UCSD-AML1 (cell line): ENCODE data around the gene PID1.

ENCODE experiments used
- DNase-seq: peaks from one replicate; lab custom pipeline; 2025; ENCODE audit not compliant: unreplicated experiment; lab: John Stamatoyannopoulos, UW

PID1 gene

DNA sequence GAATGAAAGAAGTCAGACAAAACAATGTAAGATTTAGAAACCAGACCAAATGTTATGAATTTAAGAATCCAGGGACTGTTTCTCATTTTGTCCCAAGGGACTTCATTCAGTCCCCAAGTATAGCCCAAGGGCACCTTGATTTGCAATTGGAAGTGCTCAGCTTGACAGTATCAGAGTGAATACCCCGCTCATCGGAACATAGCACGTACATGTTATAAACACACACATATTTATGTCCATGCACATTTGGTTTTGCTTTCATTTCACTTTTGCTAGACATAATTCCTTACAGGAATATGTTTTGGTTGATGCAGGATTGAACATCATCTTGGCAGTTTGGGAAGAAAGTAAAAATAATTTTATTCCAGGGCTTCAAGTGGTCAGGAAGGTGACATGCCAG, 100.2 kb downstream of the PID1 start:
- no peak for DNase-seq

DNA sequence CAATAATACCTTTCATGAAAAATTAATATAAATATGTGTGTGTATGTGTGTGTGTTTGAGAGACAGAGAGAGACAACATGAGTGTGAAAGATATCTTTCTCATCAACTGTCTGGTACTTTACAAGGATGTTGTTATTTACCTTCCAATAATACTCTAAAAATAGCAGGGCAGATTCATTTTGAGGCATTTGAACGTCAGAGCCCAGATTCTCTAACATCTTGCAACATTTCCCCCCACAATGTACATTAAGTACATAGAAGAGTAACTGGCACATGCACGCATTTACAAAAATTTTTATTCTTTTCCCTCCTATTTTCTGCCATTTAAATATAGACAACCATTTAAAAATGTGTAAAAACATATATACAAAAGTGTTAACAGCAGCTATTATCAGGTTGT, 100.9 kb downstream of the PID1 start:
- no peak for DNase-seq

DNA sequence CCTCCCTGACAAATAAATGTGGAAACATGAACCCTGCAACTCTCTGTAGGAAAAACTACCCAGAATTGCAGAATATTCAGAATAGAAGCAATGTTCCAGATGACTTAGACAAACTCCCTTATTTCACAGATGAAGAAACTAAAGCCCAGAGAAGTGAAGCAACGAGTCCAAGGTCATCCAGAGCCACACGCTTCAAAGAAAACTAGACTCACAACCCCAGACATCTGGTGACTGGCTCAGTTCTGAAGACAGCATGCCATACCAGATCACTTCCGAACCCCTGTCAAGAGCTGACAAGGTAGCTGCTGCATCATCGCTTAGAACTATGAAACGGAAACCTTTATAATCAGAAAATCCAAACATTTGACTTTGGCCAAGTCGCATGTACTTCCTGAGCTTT, 101.3 kb downstream of the PID1 start:
- DNase-seq: no peak

DNA sequence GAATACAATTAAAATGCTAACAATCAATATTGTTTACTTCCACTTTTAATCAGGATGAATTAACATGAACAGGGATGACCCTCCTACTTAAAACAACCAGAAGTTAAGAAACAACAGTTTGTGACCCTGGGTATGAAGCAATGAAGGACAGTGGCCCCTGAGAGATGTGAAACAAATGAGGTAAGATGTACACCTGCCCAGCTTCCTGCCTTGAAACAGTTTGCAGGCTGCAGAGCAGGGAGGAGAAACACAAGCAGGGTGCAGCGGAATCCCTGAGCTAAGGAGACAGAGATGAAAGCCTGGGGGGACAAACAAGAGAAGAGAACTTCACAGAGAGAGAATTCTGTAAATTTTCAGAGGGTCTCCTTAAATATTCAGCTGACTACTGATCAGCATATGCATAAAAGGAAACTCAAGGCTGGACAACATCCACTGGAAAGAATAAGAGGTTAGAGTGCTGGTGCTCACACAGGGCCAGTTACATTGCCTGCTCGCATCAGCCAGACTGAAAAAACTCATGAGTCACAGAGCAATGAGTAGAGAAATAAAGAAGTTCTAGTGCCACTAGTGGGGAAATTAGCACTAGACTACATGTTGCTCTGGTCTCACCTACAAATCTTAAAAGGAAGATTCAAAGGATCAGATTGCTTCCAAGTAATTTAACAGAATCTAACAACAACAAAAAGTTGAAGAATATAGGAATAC, 106.4 kb downstream of the PID1 start:
- DNase-seq: no peak

DNA sequence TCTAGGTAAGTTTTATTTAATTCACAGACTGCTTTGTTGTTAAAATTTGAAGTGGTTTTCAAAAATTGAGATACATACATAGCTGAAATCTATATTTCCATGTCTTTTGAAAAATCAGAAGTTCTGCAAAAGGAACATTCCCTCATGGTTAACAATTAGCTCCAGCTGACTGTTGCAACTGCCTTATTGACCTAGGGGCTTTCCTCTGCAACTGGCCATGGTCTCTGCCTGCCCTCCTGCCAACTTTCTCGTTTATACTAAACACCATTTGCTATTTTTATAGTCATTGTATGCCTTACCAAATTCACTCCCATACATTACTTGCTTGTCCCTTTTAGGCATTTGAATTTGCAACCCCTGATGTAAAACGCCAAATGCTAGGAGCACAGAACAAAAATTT, 107.2 kb downstream of the PID1 start:
- DNase-seq: no peak

DNA sequence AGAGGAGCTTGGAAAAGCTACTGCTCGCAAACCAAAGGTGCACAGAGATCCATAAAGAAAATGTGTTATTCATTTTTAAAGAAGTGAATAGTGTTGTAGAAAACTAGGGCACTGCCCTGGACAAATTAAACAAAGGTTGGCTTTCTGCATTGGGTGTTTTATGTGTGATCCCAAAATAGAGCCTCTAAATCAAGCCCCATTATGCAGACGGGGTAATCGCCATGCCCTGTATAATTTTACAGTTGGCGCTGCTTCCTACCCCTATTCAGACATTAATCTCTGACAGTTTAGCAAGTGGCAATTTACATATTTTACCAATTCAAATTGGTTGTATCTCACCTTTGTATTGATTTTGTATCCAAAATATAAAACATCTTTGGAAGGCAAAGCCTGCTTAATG, 109.1 kb downstream of the PID1 start:
- DNase-seq: no peak

DNA sequence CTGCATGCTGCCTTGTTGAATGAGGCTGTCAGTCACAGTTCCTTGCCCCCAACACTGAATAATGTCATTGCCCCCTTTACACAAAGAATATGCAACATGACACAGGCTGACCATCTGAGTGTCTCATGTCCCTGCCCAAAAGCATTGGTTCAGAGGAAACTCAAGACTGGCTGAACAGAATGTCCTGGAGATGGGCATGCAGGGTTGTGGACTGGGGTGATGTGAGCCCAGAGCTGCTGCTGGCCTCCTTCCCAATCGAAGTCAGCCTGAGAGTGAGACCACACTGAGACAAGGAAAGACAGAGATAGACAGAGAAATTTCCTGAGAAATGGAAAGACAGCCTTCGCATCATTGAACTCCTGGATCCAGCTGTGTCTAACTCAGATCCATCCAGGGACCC, 110.1 kb downstream of the PID1 start:
- DNase-seq: no peak

DNA sequence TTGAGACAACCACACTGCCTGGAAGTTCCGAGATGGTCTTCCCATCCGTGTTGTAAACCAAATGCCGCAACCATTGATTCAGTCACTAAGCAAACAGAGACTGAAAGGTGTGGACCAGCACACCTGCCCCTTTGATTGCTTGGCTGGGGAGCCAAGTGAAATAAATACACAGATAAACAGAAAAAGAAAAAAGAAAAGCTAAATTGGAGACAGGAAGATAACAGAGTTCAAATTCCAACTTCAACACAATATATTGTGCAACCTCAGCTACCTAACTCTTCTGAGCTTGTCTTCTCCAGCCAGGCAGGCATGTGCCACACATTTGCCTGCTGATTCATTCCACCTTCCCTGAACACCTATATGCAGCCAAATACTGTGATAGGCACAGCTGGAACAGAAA, 110.9 kb downstream of the PID1 start:
- DNase-seq: no peak

DNA sequence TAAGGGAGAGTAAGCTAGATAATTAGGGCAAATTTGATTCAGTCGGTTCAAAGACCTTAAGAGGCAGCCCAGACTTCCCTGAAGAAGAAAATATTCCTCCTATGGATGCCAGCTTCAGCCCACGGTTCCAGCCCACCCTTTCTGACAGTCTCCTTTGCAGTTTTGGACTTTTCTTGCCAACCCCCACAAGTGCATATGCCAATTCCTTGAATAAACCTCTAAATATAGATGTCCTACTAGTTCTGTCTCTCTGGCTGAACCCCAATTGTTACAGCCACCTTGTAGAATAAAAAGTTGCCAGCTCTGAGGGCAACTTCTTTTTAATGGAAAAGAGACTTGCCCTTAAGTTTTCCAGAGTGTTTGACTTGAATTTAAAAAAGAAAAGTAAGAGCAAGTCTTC, 111.7 kb downstream of the PID1 start:
- DNase-seq: no peak

DNA sequence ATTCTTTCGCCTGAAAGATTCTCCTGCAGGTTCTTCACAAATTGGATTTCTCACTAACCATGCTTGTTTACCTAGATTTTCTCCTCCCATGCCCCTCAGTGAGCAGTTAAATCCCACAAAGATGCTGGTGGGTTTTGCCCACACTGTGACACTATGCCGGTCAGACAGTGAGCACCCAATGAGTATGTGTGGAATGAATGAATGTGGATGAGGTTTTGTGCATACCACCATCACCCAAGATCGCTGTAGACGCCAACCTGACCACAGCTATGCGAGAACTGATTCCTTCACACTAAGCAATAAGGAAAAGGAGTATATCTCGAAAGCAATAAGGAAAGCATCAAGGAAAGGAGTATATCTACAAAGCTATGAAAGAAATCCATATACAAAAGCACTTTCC, 116.7 kb downstream of the PID1 start:
- DNase-seq: no peak

DNA sequence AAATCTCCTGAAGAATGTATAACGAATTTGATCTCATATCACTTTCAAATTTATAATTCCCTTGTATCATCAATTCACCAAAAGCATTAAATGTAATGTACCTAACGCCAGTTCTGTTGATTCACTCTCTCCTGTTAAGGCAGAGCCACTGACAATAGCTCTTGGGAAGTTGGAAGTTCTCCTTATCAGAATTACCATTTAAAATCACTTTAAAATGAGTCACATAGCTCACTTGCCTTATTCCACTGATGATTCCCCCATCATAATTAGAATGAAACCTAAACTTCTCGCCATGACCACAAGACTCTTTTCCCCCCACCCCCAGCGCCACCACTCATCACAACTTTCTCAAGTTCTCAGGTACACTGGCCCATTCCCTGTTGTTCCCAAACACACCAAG, 117.1 kb downstream of the PID1 start:
- DNase-seq: no peak

DNA sequence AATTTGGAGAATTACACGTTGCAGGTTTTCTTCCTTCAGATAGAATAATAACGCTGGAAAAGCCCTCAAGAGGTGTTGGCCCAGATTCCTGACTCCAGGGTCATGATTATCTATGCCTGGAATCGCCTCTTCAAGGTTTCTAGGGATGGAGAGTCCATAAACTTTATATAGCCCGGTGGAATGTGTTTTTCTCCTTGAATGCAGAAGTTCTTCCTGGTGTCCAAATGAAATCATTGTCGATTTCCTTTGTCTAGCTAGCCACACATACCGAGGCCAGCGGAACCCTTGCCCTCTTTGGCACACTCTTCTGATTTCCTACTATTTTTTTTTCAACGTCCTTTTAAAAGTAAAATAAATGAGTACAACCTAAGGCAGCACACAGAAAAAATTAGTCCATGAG, 117.8 kb downstream of the PID1 start:
- no peak for DNase-seq

DNA sequence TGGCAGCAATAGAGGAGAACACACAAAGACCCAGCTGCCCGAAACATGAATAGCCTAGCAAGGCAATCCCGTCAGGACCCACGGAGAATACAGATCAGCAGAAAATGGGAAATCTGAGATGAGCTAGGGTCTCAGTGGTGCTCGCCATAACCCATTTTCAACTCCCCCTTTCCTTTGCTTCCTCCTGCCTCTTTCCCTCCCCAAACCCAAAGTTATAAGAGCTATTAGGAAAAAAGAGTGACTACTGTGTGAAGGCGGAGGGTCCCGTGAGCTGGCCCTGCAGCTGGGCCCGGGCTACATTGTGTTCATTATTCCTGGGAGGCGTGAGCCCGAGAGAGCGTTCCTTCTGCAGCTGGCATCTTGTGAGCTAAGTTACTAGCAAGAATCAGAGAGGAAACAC, 118.4 kb downstream of the PID1 start:
- no peak for DNase-seq

DNA sequence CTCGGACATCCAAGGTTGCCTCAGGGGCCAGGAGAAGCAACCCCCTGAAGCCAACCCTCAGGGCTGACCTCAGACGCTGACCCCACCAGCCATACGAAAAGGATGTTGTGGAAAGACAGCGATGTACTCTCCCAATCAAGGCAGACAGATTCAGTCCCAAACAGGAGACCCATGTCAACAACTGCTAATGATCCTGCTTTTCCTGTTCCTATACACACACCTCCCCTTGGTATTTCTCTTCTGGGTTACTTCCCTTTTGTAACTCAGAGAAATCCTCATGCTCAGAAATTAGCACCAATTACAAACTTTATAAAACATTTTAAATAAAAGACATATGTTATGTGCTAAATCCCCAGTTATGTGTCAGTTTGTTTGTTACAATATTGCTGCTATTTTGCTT, 120.8 kb downstream of the PID1 start:
- DNase-seq: no peak

DNA sequence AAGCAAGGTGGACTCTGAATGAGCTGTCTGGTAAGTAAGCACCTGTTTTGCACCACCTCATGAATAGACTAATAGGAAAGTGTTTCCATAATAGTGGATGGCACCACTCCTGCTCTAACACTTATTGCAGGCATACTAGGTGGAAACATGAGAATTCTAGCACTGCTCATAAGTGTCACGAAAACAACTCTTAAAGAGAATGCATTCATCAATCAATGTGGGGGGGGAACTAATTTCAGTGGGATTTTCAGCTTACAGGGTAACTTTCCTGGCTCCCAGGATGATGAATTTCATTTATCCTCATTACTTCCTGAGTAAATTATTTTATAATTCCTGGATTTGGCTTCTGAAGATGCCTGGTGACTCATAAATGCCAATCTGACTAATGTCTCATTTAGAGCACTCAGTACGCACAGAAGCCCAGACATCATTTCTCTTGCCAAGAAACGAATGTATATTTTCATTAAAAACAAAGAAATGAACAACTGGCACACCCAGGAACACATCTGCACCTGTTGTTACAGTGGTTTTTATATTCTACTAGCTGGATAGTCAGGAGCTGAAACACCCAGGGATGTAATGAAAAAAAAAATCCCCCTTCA, 129.6 kb downstream of the PID1 start:
- DNase-seq: no peak

DNA sequence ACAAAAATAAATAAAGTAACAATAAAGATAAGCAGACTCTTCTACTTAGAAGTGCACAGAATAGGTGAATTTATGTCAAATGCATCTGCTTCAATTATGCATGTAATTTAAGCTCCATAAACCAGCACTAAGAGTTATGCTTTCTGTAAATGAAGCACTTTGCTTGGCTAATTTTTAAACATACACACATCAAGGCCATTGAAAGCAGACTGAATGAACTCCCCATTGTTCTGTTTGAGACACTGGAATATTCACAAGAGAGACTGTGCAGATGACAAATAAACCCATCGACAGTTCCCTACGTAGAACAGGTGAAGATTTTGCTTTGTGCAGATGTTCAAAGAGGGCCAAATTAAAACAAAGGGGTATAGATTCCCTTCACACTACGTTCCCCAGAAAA, 133.4 kb downstream of the PID1 start:
- no peak for DNase-seq

DNA sequence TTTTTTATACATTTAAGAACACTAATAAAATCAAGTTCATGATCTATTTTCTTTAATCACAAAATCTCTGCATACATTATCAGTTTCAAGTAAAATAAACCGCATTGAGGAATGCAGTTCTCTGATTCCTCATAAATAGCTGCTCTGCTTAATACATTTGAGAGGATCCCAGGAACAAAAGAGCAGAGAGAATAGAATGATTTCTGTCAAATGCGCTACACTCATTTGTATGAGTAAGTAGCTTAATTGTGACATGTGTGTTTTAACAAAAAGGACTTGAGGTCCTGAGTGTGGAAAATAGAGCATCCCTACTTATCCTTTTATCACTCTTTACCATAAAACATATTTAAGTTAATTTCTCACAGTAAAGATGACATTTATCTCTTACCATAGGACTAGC, 134.0 kb downstream of the PID1 start:
- DNase-seq: no peak

DNA sequence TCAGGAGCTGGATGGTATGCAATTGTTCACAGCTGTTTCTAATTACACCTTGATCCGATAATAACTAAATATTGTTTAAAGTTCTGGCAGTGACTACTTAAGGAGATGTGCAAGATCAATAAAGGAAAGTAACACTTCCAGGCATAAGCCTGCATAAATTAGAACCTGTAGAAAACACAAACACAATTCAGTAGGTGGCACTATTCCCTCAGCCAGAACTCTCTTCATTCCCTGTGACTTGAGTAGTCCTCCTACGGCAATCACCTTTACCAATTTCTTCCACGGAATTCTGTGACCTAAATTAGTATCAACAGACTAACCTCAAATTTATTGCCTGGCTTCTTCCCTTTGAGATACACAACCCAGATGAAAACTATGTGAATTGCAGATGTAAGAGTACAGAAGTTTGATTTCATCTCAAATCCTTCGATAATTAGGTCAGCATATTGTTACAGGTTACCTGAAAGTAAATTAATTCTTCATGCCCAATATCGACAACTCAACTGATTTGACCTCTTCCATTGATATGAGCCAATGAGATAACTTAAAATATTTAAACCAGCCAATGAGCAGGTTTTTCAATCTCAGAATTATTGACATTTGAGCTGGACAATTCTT, 137.8 kb downstream of the PID1 start:
- no peak for DNase-seq

DNA sequence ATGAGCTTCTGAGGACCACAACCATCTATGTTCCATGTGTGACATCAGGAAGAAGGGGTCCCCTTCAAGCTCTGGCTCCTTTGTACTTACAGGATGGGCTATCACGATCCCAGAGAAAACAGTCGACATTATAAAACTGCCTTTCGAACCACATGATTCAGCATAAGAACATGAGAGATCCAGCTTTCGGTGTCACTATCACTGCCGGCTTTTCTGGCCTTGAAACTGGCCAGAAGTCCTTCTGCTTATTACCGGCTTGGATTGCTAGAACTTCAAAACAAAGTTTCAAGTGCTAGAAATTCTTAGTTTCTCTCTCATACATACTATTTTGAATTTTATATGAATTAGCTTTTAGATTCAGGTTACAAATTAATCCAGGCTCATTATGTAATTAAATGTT, 138.9 kb downstream of the PID1 start:
- no peak for DNase-seq

DNA sequence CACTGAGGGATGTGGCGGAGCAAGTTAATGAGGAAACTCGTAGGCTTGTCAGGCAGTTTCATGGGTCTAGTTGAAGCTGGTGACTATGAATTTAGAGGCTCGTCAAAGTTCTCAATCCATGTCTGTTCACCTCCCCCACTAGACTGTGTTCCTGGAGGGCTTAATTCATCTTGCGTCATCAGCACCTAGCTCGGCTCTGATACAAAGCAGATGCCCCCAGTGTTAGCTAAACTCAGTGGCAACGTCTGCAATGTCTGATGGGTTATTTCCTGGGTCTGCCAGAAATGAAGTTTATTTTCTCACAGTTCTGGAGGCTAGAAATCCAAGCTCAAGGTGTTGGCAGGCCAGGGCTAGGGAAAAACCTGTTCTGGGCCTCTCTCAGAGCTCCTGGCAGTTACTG, 140.6 kb downstream of the PID1 start:
- DNase-seq: no peak

DNA sequence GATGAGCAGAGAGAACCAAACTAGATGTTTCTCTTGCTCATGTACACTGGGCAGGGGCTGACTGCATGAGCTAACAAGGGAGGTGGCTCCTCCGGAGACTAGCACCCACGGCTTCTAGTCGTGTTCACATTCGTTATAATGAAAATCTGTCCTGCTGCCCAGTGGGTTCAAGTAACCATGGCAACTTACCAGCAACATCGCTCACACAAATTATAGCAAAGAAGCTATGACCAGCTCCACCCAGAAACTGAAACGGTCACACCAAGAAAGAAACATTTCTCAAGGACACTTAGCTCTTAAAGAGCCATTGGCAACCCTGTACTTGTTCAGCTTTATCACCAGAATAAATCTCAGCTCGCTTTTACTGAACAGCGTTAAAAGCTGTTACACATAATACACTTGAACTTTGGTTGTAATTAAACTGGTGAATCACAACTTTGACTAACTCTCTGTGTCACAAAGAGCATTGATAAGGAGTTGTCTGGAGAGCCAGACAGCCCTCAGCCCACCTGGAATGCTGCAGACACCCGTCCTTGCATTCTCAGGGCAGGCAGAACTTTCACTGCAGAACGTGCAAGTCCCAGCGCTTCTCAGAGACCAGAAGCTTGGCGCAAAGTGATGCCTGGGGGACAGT, 141.2 kb downstream of the PID1 start:
- DNase-seq: no peak

DNA sequence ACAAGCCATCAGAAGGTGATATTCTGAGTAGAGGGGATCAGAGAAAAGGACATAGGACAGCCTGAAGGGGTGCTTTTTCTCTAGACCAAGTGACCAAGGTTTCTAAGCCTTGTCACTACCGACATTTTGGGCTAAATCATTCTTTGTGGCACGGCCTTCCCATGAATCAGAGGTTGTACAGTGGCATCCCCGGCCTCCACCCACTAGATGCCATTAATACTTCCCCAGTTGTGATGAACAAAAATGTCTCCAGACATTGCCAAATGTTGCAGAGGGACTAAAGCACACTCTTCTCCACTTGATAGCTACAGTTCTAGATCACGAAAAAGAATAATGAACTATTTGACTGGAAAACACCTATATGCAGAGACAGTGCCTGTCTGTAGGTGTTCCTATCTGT, 143.6 kb downstream of the PID1 start:
- no peak for DNase-seq
